ENCODE data around the gene DCAF4. TPM values are rescaled to one million over a fixed set of nuclear protein-coding genes. Genes with fewer than 3 reads are reported as not detected.

Gene DCAF4
- total RNA-seq, 2 experiments from 2014 or later: 13.6 to 15.6 TPM

DNA sequence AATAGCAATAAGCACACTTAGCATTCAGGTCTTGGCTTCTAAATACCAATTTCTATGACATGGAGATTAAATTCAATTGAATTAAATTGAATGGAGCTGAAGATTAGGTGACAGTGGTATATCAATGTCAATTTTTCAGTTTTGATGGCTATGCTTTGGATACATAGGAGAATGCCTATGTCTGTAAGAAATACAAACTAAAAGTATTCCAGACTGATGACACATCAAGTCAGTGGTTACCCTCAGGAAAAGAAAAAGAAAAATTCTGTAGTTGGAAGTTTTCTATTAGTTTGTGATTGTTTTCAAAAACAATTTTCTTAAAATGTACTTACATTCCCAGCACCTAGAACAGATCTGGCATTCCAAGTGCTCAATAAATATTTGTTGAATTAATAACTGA, 4.9 kb upstream of the DCAF4 start:
- Mint-ChIP-seq H3K36me3 (ENCODE audit: low read depth) (no peaks in the 10 kb centered on the region), H3K4me1 (peaks cover 5% of the 10 kb centered on the region), H3K27me3 (peaks cover 51% of the 10 kb centered on the region), H3K27ac (no peak overlapping the region), H3K4me3 (no peak overlapping the region), H3K9me3 (no peaks in the 10 kb centered on the region)
- ChIA-PET POLR2A (interaction anchor here (1.1 kb wide), 1 partner anchor 22 kb away, joined by 3 read pairs; no protein-coding TSS in a partner anchor), CTCF (interaction anchor here (0.6 kb wide), 1 partner anchor 494 kb away, joined by 3 read pairs; no protein-coding TSS in a partner anchor)
- DNase-seq: no peak

DNA sequence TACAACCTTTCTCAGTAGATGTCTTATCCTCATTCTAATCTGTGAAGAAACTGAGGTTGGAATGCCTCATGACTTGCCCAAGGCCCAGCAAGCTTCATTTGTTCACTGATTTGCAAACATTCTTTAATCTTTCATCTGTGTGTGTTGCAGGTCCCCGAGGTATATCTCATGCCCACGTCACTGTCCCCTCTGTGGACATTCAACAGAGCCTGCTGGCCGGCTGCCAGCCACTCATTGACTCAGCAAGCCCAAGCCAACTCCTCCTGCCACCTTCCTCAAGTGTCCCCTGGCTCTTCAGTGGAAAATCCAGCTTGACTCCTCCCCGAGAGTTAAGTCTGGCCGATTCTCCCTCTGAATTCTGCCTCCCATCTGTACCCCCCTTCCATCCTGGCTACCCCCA, 1.9 kb upstream of the DCAF4 start:
- H3K4me1 Mint-ChIP-seq: peaks cover 9% of the 10 kb centered on the region
- ChIA-PET CTCF (interaction anchor here (1.0 kb wide), 1 partner anchor 24 kb away, joined by 4 read pairs; no protein-coding TSS in a partner anchor), POLR2A (no interaction called here)
- H3K36me3 Mint-ChIP-seq (ENCODE audit: low read depth): no peaks in the 10 kb centered on the region
- H3K27ac Mint-ChIP-seq: no peak overlapping the region
- no peak for DNase-seq
- H3K9me3 Mint-ChIP-seq: no peaks in the 10 kb centered on the region
- no peak overlapping the region for H3K4me3 Mint-ChIP-seq
- H3K27me3 Mint-ChIP-seq: peaks cover 34% of the 10 kb centered on the region

DNA sequence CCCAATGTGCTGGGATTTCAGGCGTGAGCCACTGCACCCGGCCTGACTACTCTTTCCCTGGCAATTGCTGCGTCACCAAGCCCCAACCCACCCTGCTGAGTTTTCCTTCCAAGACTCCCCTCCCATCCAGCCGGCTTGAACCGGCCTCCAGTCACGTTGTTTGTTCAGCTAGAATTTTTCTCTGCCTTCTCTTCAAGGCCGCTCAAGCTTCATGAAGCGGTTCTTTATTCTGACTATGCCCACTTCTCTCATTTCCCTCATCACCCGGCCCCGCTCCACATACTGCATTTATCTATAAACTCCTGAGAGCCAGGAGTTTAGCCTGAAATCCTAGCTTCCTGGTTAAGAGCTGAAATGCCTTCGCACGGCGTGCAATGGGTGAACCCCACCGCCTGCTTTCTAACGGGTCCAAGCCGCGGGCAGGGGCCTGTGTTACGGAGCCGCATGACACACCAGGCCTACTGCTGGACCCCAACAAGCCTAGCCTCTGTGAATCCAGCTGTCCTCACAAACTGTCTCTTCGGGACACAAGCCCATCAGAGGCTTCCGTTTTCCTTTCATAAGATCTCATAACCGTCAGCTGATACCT, 999 bp upstream of the DCAF4 start:
- no peaks in the 10 kb centered on the region for H3K9me3 Mint-ChIP-seq
- DNase-seq: no peak
- ChIA-PET POLR2A (interaction anchor here (0.6 to 2.1 kb wide), 5 partner anchors 8 to 442 kb away, joined by 3 to 8 read pairs (median 4); partner anchors contain the start of gene RBM25), CTCF (interaction anchor here (1.0 kb wide), 2 partner anchors 23 to 448 kb away, joined by 3 to 4 read pairs; no protein-coding TSS in a partner anchor)
- peaks cover 26% of the 10 kb centered on the region for H3K27me3 Mint-ChIP-seq
- peaks cover 9% of the 10 kb centered on the region for H3K4me1 Mint-ChIP-seq
- H3K4me3 Mint-ChIP-seq: peak overlapping the region; percentile 96
- no peak overlapping the region for H3K27ac Mint-ChIP-seq
- no peaks in the 10 kb centered on the region for H3K36me3 Mint-ChIP-seq (ENCODE audit: low read depth)

DNA sequence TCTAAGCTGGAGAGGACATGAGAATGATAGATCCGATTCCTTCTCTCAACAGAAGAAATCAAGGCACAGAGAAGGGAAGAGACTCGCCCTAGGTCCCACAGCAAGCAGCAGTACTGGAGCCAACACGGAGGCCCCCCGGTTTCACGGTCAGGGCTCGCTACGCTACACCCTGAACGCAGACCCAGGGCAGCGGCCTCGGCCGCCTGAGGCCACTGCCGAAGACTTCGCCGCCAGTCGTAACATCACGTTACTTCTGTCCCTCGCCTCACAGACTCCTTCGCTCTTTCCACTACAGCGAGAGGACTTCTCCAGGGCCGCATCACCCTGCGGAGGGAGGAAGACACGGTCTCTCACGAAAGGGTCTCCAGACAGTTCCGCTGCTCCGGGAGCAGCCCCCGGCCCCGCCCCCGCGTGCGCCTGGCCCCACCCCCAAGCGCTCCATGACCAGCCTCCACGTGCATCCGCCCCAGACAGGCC, 411 bp upstream of the DCAF4 start:
- Mint-ChIP-seq H3K36me3 (ENCODE audit: low read depth) (no peaks in the 10 kb centered on the region), H3K27ac (peak overlapping the region; percentile 83), H3K4me3 (peak overlapping the region; percentile 96), H3K27me3 (peaks cover 24% of the 10 kb centered on the region), H3K4me1 (peaks cover 9% of the 10 kb centered on the region), H3K9me3 (no peaks in the 10 kb centered on the region)
- ChIA-PET CTCF (interaction anchor here (0.9 to 1.2 kb wide), 2 partner anchors 22 to 202 kb away, joined by 3 to 10 read pairs; no protein-coding TSS in a partner anchor), POLR2A (interaction anchor here (0.6 to 2.1 kb wide), 8 partner anchors 9 to 443 kb away, joined by 3 to 8 read pairs (median 4); partner anchors contain the start of genes DPF3 and RBM25)
- DNase-seq: no peak

DNA sequence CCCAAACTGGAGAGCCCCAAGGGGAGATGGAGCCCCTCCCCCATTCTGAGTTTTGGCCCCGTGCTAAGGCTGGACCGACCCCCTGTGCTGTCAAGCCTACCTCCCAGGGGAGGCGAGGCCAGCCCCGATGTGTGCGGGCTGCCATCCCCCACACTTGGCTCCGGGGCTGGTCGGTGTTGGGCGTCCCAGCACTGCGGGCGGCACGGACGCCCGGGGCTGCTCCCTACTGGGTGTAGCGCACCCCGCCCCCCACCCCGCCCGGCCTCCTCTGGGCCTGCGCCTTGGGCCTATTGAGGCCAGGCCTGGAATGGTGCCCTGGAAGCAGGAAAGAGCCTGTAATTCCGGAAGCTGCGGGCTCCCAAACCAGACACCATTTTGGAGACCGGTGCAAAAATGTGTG, 2.6 kb downstream of the DCAF4 start:
- peaks cover 13% of the 10 kb centered on the region for H3K4me1 Mint-ChIP-seq
- ChIA-PET POLR2A (no interaction called here), CTCF (interaction anchor here (0.9 kb wide), 1 partner anchor 413 kb away, joined by 3 read pairs; no protein-coding TSS in a partner anchor)
- DNase-seq: no peak
- H3K9me3 Mint-ChIP-seq: no peaks in the 10 kb centered on the region
- H3K4me3 Mint-ChIP-seq: no peak overlapping the region
- H3K27me3 Mint-ChIP-seq: peaks cover 11% of the 10 kb centered on the region
- no peak overlapping the region for H3K27ac Mint-ChIP-seq
- H3K36me3 Mint-ChIP-seq (ENCODE audit: low read depth): no peaks in the 10 kb centered on the region

DNA sequence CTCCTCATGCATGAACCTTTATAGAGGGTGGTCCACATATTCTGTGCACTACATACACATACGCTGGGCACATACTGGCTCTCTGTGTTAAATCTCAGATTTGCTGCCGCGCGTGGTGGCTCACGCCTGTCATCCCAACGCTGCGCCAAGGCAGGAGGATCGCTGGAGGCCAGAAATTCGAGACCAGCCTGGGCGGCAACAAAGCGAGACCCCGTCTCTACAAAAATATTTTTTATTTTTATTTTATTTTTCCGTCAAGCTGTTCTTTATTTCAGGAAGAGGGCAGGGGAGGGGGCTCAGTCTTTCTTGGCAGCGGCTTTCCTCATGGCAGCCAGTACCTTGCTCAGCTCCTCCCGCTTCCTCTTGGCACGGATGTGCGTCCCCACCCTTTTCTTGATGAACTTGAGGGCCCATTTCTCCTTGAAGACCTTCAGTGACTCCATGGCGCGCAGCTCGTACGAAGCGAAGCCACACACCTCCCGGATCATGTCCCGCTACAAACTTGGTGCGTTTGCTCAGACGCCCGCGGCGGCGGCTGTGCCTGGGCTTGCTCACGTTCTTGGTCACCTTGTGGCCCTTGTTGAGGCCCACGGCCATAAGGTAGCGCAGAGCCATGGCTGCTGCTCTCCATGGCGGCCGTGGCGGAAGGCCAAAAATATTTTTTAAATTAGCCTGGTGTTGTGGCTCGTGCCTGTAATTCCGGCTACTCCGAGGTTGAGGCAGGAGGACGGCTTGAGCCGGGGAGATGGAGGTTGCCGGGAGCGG, 3.2 kb downstream of the DCAF4 start:
- H3K4me3 Mint-ChIP-seq: no peak overlapping the region
- POLR2A ChIA-PET: no interaction called here
- H3K36me3 Mint-ChIP-seq (ENCODE audit: low read depth): no peaks in the 10 kb centered on the region
- H3K4me1 Mint-ChIP-seq: peaks cover 13% of the 10 kb centered on the region
- no peaks in the 10 kb centered on the region for H3K9me3 Mint-ChIP-seq
- peaks cover 6% of the 10 kb centered on the region for H3K27me3 Mint-ChIP-seq
- no peak for DNase-seq
- H3K27ac Mint-ChIP-seq: no peak overlapping the region
- CTCF ChIA-PET: interaction anchor here (0.9 kb wide), 1 partner anchor 413 kb away, joined by 3 read pairs; no protein-coding TSS in a partner anchor

DNA sequence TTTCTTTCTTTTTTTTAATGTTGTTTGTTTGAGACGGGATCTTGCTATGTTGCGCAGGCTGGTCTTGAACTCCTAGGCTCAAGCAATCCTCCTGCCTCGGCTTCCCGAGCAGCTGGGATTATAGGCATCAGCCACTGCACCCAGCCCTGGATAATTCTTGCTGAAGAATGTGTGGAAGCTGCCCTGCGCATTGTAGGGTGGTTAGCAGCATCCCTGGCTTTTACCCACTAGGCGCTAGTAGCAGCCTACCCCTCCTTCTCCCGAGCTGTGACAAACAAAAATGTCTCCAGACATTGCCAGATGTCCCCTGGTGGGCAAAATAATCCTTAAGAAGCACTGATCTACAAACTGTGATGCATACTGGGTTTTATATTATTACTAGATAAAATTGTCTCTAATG, 6.6 kb downstream of the DCAF4 start:
- DNase-seq: no peak
- H3K27me3 Mint-ChIP-seq: no peaks in the 10 kb centered on the region
- H3K27ac Mint-ChIP-seq: no peak overlapping the region
- no peaks in the 10 kb centered on the region for H3K9me3 Mint-ChIP-seq
- POLR2A ChIA-PET: no interaction called here
- H3K36me3 Mint-ChIP-seq (ENCODE audit: low read depth): peaks cover 12% of the 10 kb centered on the region
- CTCF ChIA-PET: no interaction called here
- peaks cover 18% of the 10 kb centered on the region for H3K4me1 Mint-ChIP-seq
- no peak overlapping the region for H3K4me3 Mint-ChIP-seq

DNA sequence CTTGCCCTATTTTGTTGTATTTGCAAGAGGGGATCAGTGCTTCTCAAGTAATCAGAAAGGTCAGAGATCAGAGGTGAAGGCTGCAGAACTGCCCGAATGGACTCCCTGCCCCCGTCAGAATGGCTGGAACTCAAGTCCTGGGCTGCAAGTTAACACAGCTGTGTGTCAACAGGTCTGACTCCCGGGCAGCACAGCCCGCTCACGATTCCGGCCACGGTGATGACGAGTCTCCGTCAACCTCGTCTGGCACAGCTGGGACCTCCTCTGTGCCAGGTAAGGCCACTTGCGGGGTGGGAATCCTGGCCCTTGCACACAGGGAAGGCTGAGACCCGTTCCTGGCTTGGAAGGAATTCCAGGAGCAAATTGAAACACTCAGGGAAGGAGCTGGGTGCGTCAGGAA, 13.4 kb downstream of the DCAF4 start:
- Mint-ChIP-seq H3K9me3 (no peaks in the 10 kb centered on the region), H3K4me3 (no peak overlapping the region), H3K27ac (no peak overlapping the region), H3K4me1 (peaks cover 19% of the 10 kb centered on the region), H3K36me3 (ENCODE audit: low read depth) (peaks cover 41% of the 10 kb centered on the region), H3K27me3 (no peaks in the 10 kb centered on the region)
- no peak for DNase-seq
- POLR2A ChIA-PET: no interaction called here
- CTCF ChIA-PET: interaction anchor here (2.1 kb wide), 1 partner anchor 9 kb away, joined by 11 read pairs; no protein-coding TSS in a partner anchor

DNA sequence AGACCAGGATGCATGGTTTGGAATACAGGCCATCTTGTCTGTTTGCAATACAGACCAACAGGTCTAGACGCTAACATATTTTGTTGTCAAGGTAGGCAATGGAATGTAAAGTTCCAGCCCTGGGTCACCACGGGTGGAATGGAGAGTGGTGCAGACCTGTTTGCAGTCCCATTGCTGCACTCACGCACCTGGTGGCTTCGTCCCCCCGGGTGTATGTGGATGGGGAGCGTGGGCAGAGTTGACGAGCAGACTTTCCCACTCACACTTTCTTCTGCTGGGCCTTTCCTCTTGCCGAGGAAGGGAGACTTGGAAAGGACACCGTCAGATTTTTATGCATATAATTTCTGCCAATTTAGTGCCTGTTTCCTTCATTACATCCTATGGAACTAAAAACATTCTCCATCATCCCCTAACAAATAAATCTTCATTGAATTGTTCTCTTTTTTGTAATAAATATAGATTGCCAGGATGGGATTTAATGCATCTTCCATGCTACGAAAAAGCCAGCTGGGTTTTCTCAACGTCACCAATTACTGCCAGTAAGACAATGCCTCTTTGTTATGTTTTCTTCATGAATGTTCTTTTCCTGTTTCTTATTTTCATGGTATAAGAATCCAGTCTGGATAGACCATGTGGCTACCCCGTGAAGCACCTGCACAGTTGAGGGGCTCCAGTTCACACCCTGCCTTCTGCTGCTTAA, 15.2 kb downstream of the DCAF4 start:
- ChIA-PET POLR2A (no interaction called here), CTCF (interaction anchor here (2.0 kb wide), 1 partner anchor 427 kb away, joined by 6 read pairs; no protein-coding TSS in a partner anchor)
- Mint-ChIP-seq H3K27me3 (no peaks in the 10 kb centered on the region), H3K9me3 (no peaks in the 10 kb centered on the region), H3K4me3 (no peak overlapping the region), H3K36me3 (ENCODE audit: low read depth) (peaks cover 41% of the 10 kb centered on the region), H3K27ac (no peak overlapping the region), H3K4me1 (peaks cover 18% of the 10 kb centered on the region)
- no peak for DNase-seq

DNA sequence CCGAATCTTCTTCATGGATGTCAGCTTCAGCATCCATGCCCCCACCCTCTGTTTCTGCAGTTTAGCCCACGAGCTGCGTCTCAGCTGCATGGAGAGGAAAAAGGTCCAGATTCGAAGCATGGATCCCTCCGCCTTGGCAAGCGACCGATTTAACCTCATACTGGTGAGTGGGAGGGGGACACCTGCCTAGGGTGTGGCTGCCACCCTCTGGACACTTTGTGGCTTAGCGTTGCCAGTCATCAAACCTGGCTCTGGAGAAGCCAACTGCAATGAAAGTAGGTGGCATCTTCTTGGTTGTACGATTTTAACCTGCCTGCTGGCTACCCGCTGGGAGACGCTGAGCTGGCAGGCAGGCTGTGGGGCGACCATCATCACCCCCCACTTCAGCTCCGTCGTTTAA, 16.7 kb downstream of the DCAF4 start:
- DNase-seq: no peak
- Mint-ChIP-seq H3K4me3 (no peak overlapping the region), H3K27me3 (no peaks in the 10 kb centered on the region), H3K4me1 (peaks cover 17% of the 10 kb centered on the region), H3K36me3 (ENCODE audit: low read depth) (peaks cover 34% of the 10 kb centered on the region), H3K9me3 (no peaks in the 10 kb centered on the region), H3K27ac (no peak overlapping the region)
- CTCF ChIA-PET: interaction anchor here (1.0 kb wide), 1 partner anchor 439 kb away, joined by 3 read pairs; no protein-coding TSS in a partner anchor
- POLR2A ChIA-PET: no interaction called here

DNA sequence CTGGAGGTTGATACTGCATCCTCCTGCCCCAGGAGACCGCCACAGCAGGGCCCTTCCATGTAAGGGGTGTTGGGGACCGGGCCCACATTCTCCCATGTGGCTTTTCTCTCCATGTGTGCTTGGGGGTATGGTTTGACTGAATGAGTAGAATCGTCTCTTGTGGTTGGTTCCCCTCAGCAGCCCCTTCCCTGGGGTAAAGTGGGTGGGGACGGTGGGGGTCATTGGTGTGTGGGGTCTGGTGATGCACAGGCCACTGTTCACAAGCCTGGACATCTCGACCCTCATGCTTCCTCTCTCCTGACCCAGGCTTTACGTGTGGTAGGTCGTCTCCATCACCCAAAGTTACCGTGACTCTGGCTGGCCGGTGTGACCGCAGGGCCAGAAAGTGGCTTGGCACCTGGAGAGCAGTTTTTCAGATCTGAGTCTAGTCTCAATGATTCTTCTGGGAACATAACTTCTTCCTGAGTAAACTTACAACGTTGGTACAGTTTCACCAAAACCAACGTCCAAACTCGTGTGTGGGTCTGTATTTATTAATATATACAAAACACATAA, 17.7 kb downstream of the DCAF4 start:
- H3K4me3 Mint-ChIP-seq: no peak overlapping the region
- H3K36me3 Mint-ChIP-seq (ENCODE audit: low read depth): peaks cover 29% of the 10 kb centered on the region
- H3K27ac Mint-ChIP-seq: no peak overlapping the region
- peaks cover 19% of the 10 kb centered on the region for H3K4me1 Mint-ChIP-seq
- POLR2A ChIA-PET: no interaction called here
- H3K27me3 Mint-ChIP-seq: no peaks in the 10 kb centered on the region
- CTCF ChIA-PET: interaction anchor here (1.0 to 1.3 kb wide), 2 partner anchors 430 to 440 kb away, joined by 3 read pairs; no protein-coding TSS in a partner anchor
- H3K9me3 Mint-ChIP-seq: no peaks in the 10 kb centered on the region
- DNase-seq: no peak

DNA sequence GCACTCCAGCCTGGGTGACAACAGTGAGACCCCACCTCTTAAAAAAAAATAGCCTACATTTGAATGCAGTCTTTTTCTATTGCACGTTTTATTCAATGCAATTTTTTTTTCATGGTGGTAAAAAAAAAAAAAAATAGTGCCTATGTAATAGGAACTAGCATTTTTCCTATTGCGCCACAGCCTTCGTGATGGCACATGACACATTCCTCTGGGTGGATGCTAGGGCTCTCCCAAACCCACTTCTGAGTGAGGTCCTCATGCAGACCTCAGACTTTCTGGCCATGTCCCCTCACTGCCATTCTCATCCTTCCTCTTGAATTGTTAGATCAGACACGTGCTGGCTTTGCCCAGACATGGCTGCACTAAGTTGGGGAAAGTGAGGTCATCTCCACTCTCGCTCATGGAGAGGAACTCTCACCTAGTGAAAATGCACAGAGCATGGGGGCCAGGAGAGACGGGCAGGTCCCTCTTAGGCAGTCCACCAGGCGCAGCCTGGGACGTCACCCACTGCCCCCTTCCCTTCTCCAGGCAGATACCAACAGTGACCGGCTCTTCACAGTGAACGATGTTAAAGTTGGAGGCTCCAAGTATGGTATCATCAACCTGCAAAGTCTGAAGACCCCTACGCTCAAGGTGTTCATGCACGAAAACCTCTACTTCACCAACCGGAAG, 19.2 kb downstream of the DCAF4 start:
- CTCF ChIA-PET: interaction anchor here (1.0 to 1.3 kb wide), 2 partner anchors 430 to 431 kb away, joined by 3 read pairs; no protein-coding TSS in a partner anchor
- no peak overlapping the region for H3K27ac Mint-ChIP-seq
- no peak for DNase-seq
- POLR2A ChIA-PET: no interaction called here
- no peaks in the 10 kb centered on the region for H3K27me3 Mint-ChIP-seq
- H3K4me1 Mint-ChIP-seq: peaks cover 19% of the 10 kb centered on the region
- peaks cover 23% of the 10 kb centered on the region for H3K36me3 Mint-ChIP-seq (ENCODE audit: low read depth)
- no peak overlapping the region for H3K4me3 Mint-ChIP-seq
- H3K9me3 Mint-ChIP-seq: no peaks in the 10 kb centered on the region

Data from activated CD4-positive, alpha-beta memory T cell treated with anti-CD3 and anti-CD28 coated beads, Interleukin-2, amount 10 ng/mL, durations not matched to agents 7 days and 5 days (primary cell).